A172 (cell line): ENCODE results near the gene SCN4A. TPM values are rescaled to one million over a fixed set of nuclear protein-coding genes. Genes with fewer than 3 reads are reported as not detected.
"Not testable (repeated sequence)": the region's sequence is repeated elsewhere in the genome, so short reads cannot be mapped to it uniquely, and the experiment has no call there.

Experiments used
- DNase-seq: peaks from one replicate; pipeline ENCODE4 v3.0.0-alpha.2; 2015; ENCODE audit warnings: low spot score
- total RNA-seq: library from RNA; depleted of rRNA; stranded (reverse); fragments of >200 nt; shearing (Covaris generic); gene quantifications from 2 replicates; pipeline ENCODE4 v1.2.3, GENCODE V29; 2014

The SCN4A gene
- total RNA-seq, 1 experiment from 2014 or later: not detected

- no peak for DNase-seq
Measured at GRCh38 chr17:63916566-63917185, 56.0 kb downstream of the SCN4A start.

DNA sequence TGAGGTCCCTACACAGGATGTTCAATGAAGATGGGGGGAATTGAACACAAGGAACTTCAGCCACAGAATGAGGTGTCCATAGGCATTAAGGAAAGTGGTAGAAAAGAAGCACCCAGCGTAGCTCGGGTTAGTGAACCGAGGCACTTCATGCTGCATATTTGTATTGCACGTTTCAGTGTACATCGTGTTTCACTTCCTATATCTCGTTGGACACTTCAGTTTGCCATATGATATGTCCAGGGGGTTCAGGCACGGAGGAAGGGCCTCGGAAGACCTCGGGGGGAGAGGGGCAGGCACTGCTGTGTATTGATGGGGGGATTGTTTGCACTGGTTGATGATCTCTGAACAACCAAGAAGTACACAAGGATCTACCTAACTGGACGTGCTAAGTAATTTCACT is 57.0 kb downstream of the SCN4A start:
- not testable (repeated sequence) for DNase-seq

- DNase-seq: no peak
Measured at GRCh38 chr17:63914471-63914870, 58.2 kb downstream of the SCN4A start.

DNA sequence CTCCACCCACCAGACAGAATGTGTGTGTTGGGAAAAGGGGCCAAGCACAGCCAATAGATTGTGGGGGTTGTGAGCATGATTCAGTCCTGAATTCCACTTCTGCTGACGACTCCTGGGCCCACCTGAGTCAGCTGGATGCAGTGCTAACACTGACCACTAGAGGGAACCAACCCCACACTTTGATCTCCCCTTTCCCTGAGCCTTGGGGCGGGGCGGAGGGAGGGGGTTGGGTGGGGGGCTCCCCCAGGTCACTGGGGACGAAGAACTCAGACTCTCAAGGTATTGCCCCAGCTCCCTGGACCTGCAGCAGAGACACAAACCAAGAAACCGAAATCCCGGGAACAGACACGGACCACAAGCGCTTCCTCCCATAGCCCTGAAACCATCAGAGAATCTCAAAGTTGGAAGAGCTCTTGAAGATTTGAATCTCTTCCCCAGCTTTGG is 61.0 kb downstream of the SCN4A start:
- DNase-seq: peak; percentile 49

DNA sequence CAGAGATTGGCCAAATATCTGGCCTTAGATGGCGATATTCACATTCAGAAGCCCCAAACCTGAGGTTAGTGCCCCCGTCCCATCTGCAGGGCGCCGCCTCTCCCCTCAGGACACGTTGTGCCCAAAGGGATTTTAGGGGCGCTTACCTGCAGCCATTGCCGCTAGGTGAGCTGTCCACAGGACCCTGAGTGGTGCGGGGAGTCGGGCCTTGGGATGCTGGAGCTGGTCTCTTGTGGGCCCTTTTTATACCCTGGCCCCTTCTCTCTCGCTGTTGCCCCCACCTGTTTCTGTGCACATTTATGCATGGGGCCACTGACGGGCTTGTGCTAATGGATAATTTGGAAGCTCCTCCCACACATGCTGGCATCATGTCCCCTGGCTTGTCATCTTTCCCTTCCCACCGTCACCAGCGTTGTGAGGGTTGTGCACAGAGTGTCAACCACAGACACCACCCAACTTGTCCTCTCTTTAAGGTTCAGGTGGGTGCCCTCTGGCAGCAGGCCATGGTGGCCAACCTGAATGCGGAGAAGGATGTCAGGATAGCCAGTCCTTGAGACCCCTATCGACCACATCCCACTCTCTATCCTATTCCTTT is 61.6 kb downstream of the SCN4A start, which contains the start of gene CSHL1:
Gene CSHL1 (minus strand): TSS at position 218 of the 595 bp plus-strand sequence. CDS start 62 bp downstream, at position 156.
- no peak for DNase-seq

DNA sequence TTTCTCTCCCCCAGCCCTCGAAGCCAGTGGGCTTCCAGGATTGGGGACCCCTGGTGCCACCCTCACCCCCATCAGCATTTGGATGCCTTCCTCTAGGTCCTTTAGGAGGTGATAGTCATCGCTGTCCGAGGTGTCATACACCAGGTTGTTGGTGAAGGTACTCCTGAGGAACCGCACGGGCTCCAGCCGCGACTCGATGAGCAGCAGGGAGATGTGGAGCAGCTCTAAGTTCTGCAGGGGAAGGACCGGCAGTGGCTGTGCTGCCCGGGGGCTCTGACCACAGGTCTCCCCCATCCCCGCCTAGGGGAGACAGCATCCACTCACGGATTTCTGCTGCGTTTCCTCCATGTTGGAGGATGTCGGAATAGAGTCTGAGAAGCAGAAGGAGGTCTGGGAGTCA is 62.6 kb downstream of the SCN4A start:
- no peak for DNase-seq

- not testable (repeated sequence) for DNase-seq
Measured at GRCh38 chr17:63909586-63909985, 63.1 kb downstream of the SCN4A start.

- peak; percentile 27 for DNase-seq
Measured at GRCh38 chr17:63907161-63907778, 65.4 kb downstream of the SCN4A start.

DNA sequence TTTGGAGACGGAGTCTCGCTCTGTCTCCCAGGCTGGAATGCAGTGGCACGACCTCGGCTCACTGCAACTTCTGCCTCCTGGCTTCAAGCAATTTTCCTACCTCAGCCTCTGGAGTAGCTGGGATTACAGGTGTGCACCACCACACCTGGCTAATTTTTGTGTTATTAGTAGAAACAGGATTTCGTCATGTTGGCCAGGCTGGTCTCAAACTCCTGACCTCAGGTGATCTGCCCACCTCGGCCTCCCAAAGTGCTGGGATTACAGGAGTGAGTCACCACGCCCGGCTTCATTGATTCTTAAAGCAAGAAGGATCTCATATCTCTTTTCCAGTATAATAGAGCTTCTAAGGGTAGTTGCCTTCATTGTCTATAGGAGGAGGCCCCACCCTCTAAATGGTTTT is 67.9 kb downstream of the SCN4A start:
- DNase-seq: not testable (repeated sequence)

DNA sequence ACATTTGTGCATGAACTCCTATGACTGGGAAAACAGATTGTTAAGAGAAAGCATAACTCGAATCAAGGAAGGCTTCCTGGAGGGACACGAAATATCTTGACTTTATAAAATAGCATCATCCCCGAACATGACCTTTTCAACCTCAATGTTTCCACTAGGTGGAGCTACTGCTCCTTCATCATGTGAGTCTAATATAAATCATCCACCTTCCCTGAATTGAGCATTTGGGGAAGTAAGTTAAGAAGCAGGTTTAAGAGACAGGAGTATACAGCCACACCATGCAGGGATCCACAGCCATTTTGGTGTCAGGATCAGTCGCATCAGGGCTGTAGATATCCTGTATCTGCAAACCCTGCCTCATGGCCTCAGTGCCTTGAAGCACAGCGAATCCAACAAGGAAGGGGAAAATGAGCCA is 68.9 kb downstream of the SCN4A start:
- DNase-seq: not testable (repeated sequence)

DNA sequence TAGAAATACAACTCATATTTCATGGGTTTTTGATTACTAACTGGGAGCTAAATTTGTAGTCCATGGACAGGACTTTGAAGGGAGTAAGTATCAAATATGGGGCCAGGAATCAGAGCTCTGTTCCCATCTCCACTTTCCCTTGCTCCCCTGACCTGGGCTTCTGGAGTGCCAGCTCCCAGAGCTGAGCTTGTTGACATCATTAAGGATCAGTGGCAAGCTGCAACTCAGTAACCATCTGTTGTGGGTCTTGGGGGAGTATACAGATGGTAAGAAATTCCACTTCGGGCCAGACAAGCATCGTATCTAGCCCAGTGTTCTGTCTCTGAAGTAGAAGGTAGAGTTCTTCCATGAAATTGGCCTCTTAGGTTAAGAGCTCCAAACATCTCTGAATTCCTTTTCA is 70.7 kb downstream of the SCN4A start:
- DNase-seq: not testable (repeated sequence)

DNA sequence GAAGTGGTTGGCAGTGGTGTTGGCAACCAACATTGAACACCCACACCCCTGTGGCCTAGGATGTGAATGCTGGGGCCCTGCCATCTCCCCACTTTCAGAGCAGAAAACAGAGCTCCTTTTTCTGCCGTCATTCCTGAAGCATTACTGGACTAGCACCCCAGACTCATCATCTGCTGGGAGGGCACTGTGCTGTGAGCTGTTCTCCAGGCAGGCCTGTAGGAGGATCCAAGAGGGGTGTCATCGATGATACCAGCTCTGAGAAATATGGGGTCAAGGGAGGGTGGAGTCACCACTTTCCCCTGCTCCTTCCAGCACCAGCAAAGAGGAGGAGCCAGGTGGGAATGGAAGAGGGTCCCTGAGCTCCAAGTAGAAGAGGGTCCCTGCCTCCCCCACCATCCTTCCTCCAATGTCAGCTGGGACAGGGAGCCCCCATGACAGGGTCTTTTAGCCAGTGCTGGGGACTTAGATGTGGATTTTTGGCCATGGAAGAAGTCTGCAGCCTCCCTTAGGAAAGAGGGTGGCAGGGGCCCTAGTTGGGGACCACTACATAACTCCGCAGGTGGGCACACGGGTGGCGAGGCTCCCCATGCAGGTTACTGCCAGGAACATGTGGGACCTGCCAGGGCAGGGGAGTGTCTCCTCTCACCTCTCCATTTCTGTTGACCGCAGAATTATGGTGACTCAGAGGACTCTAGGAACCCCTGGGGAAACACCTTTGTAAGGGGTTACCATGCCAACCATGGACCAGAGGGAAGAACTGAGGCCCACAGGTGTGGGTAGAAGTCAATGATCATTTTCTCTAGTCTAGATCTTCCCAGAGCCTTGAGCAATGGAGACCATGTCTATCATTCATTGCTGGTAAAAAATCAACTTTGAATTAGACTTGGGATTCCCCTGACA is 73.6 kb downstream of the SCN4A start:
- not testable (repeated sequence) for DNase-seq

DNA sequence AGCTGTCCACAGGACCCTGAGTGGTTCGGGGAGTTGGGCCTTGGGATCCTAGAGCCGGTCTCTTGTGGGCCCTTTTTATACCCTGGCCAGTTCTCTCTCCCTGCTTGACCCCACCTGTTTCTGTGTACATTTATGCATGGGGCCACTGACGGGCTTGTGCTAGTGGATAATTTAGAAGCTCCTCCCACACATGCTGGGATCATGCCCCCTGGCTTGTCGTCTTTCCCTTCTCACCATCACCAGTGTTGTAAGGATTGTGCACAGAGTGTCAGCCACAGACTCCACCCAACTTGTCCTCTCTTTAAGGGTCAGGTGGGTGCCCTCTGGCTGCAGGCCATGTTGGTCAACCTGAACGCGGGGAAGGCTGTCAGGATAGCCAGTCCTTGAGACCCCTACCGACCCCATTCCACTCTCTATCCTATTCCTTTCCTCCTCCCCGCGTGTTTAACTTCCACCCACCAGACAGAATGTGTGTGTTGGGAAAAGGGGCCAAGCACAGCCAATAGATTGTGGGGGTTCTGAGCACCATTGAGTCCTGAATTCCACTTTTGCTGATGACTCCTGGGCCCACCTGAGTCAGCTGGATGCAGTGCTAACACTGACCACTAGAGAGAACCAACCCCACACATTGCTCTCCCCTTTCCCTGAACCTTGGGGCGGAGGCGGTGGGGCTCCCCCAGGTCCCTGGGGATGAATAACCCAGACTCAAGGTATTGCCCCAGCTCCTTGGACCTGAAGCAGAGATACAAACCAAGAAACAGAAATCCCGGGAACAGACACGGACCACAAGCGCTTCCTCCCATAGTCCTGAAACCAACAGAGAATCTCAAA is 76.0 kb downstream of the SCN4A start, which contains the start of gene CSH1:
Gene CSH1 (minus strand): TSS at position 51 of the 831 bp plus-strand sequence. CDS start 63 bp downstream, outside the sequence.
- not testable (repeated sequence) for DNase-seq

GRCh38 chr17:63894821-63895220 is 77.9 kb downstream of the SCN4A start:
- not testable (repeated sequence) for DNase-seq

GRCh38 chr17:63894021-63894420 is 78.7 kb downstream of the SCN4A start:
- DNase-seq: not testable (repeated sequence)

GRCh38 chr17:63892316-63893037 is 80.2 kb downstream of the SCN4A start:
- DNase-seq: peak; percentile 15

- peak; percentile 25 for DNase-seq
Measured at GRCh38 chr17:63889026-63889848, 83.5 kb downstream of the SCN4A start.
